Panc1 (cell line): ENCODE measurements around the gene LSM4.

ENCODE experiments used
- TCF7L2 ChIP-seq: IDR thresholded peaks from 2 replicates; pipeline ENCODE4 v1.6.1; 2011; ENCODE audit warnings: mild to moderate bottlenecking, low read depth, low read length, inconsistent platforms
- TF ChIP-seq, protein P1 (sequence below): fragments of 450-650 bp; IDR thresholded peaks from 2 replicates; pipeline ENCODE4 v1.5.1; 2017; ENCODE audit warnings: mild to moderate bottlenecking

DNA sequence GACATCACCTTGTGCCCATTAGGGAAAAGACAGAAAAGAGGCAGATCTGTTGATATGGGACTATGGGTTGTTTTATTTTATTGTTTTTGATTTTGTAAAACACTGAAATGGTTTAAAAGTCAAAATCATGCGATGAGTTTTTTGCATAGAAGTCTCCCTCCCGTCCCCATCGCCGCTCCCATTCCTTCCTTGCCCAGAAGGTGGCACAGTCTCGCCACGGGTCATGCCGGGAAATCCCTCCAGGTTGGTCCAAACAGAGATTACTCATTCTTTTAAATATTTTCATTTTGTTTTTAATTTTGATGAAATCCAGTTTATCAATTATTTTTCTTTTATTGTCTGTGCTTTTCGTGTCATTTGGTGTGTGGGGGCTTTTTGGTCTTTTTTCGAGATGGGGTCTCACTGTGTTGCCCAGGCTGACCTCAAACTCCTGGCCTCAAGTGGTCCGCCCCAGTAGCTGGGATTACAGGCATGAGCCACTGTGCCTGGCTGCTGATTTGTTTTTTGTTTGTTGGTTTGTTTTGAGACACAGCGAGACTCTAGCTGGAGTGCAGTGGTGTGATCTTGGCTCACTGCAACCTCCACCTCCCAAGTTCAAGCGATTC, 26.8 kb upstream of the LSM4 start:
- TF ChIP-seq TCF7L2: no peak
- TF ChIP-seq, protein P1, sequence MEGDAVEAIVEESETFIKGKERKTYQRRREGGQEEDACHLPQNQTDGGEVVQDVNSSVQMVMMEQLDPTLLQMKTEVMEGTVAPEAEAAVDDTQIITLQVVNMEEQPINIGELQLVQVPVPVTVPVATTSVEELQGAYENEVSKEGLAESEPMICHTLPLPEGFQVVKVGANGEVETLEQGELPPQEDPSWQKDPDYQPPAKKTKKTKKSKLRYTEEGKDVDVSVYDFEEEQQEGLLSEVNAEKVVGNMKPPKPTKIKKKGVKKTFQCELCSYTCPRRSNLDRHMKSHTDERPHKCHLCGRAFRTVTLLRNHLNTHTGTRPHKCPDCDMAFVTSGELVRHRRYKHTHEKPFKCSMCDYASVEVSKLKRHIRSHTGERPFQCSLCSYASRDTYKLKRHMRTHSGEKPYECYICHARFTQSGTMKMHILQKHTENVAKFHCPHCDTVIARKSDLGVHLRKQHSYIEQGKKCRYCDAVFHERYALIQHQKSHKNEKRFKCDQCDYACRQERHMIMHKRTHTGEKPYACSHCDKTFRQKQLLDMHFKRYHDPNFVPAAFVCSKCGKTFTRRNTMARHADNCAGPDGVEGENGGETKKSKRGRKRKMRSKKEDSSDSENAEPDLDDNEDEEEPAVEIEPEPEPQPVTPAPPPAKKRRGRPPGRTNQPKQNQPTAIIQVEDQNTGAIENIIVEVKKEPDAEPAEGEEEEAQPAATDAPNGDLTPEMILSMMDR: peak; percentile 89
